KMS-11 (cell line): ENCODE data around the gene SUMO4.

ENCODE experiments used
- H2AFZ ChIP-seq: fragments of 200-600 bp; sonication (generic); 2 replicates; pipeline ENCODE4 v1.6.1; 2016; ENCODE audit warnings: antibody characterized with exemption, mixed run types, low read depth
- H3K27ac ChIP-seq: fragments of 200-600 bp; sonication (generic); 2 replicates; pipeline ENCODE4 v1.6.1; 2016; ENCODE audit warnings: mild to moderate bottlenecking, mixed run types
- H3K27me3 ChIP-seq: fragments of 200-600 bp; sonication (generic); 2 replicates; pipeline ENCODE4 v1.6.1; 2017; ENCODE audit warnings: mild to moderate bottlenecking, low read depth, mixed run types, moderate library complexity; ENCODE audit not compliant: insufficient read depth
- H3K36me3 ChIP-seq: fragments of 200-600 bp; sonication (generic); 2 replicates; pipeline ENCODE4 v1.6.1; 2017; ENCODE audit warnings: mild to moderate bottlenecking, mixed run types; ENCODE audit not compliant: insufficient read depth
- H3K4me1 ChIP-seq: fragments of 200-600 bp; sonication (generic); 2 replicates; pipeline ENCODE4 v1.6.1; 2016; ENCODE audit warnings: mild to moderate bottlenecking, low read depth, mixed run types; ENCODE audit not compliant: poor library complexity, severe bottlenecking
- H3K4me2 ChIP-seq: fragments of 200-600 bp; sonication (generic); 2 replicates; pipeline ENCODE4 v1.7.0; 2016; ENCODE audit warnings: mild to moderate bottlenecking, mixed run types
- H3K4me3 ChIP-seq: fragments of 200-600 bp; sonication (generic); IDR thresholded peaks from 2 replicates; pipeline ENCODE4 v1.6.1; 2017; ENCODE audit warnings: low read depth, low read length, mixed read lengths; ENCODE audit not compliant: insufficient read depth
- H3K79me2 ChIP-seq: fragments of 200-600 bp; sonication (generic); 2 replicates; pipeline ENCODE4 v1.6.1; 2016; ENCODE audit warnings: low read depth, mixed run types; ENCODE audit not compliant: insufficient read depth
- H3K9ac ChIP-seq: fragments of 200-600 bp; sonication (generic); 2 replicates; pipeline ENCODE4 v1.6.1; 2016; ENCODE audit warnings: mild to moderate bottlenecking, mixed run types
- H4K20me1 ChIP-seq: fragments of 200-600 bp; sonication (generic); 2 replicates; pipeline ENCODE4 v1.6.1; 2016; ENCODE audit warnings: mild to moderate bottlenecking, mixed run types; ENCODE audit not compliant: insufficient read depth
- CTCF ChIP-seq: fragments of 200-600 bp; sonication (generic); conservative IDR thresholded peaks from 2 replicates; pipeline ENCODE4 v1.6.1; 2017; ENCODE audit warnings: low read depth, mild to moderate bottlenecking, antibody characterized with exemption, low read length, moderate library complexity, mixed read lengths

The SUMO4 gene

GRCh38 chr6:149449831-149450678 is 50.0 kb downstream of the SUMO4 start:
- H3K79me2 ChIP-seq, result no peaks in the 10 kb centered on the region
- no peak overlapping the region for H3K9ac ChIP-seq
- no peak overlapping the region for H3K4me2 ChIP-seq
- H2AFZ ChIP-seq, result no peak overlapping the region
- H3K4me3 ChIP-seq, result no peak overlapping the region
- no peak for TF ChIP-seq CTCF
- no peaks in the 10 kb centered on the region for H3K36me3 ChIP-seq
- H3K27me3 ChIP-seq, result no peaks in the 10 kb centered on the region
- no peak overlapping the region for H3K27ac ChIP-seq
- H4K20me1 ChIP-seq, result no peaks in the 10 kb centered on the region
- H3K4me1 ChIP-seq, result no peaks in the 10 kb centered on the region
